ENCODE measurements around the gene ROR1. TPM values are rescaled to one million over a fixed set of nuclear protein-coding genes. Genes with fewer than 3 reads are reported as not detected.

Gene ROR1
- total and polyA plus RNA-seq, 2 donors (not counting 1 experiment from before 2014, with no cell fraction given), result 0.46 to 16.0 TPM

- no peaks in the 10 kb centered on the region for H3K4me1 ChIP-seq (ENCODE audit: control insufficient read depth in 2 of 2, insufficient read depth in 2 of 2, low read length in 2 of 2)
- H3K9me3 ChIP-seq (ENCODE audit: control extremely low read depth in 1 of 3, control insufficient read depth in 2 of 3, insufficient read depth in 1 of 3, low read length in 2 of 3), result peaks cover 0 to 3% (median 0%) of the 10 kb centered on the region in 3 donors
- no peaks in the 10 kb centered on the region for H3K4me1 Mint-ChIP-seq
- H3K27ac ChIP-seq (ENCODE audit: low read length in 2 of 2), result no peak overlapping the region
- H3K27me3 ChIP-seq (replicated peaks in 1 of 4; ENCODE audit: control extremely low read depth in 1 of 4, control insufficient read depth in 3 of 4, insufficient read depth in 4 of 4, low read length in 3 of 4), result peaks cover 0 to 3% (median 0%) of the 10 kb centered on the region in 4 experiments
- H3K4me3 ChIP-seq (ENCODE audit: control extremely low read depth in 1 of 5, extremely low read depth in 1 of 5, insufficient read depth in 1 of 5, low read depth in 2 of 5, low read length in 4 of 5), result no peak overlapping the region
- H3K9me3 Mint-ChIP-seq (ENCODE audit: insufficient read depth), result no peaks in the 10 kb centered on the region
- no peak overlapping the region for H3K9ac ChIP-seq (ENCODE audit: low read length)
- intact Hi-C loops (cut with micrococcal nuclease), result no loop called here
- no peak overlapping the region for H2AFZ ChIP-seq (ENCODE audit: insufficient read depth, low read depth, low read length, poor library complexity, severe bottlenecking)
- H3K4me2 ChIP-seq (replicated peaks; ENCODE audit: low read depth, low read length, poor library complexity, severe bottlenecking), result no peak overlapping the region
- H3K4me3 Mint-ChIP-seq, result no peak overlapping the region
- ChIA-PET POLR2A (no interaction called here), CTCF (interaction anchor here (0.8 to 1.6 kb wide), 3 partner anchors 20 to 121 kb away, joined by 3 read pairs; no protein-coding TSS in a partner anchor)
- 86% methylated on average over 7 of the region's 8 CpGs for WGBS (ENCODE audit: insufficient coverage)
- peaks cover 12% of the 10 kb centered on the region for H3K27me3 Mint-ChIP-seq
- DNase-seq, result no peak
- no peaks in the 10 kb centered on the region for H4K20me1 ChIP-seq (ENCODE audit: control insufficient read depth, insufficient read depth, low read length, poor library complexity, severe bottlenecking)
- no peaks in the 10 kb centered on the region for H3K36me3 ChIP-seq (replicated peaks in 1 of 2; ENCODE audit: control extremely low read depth in 1 of 2, control insufficient read depth in 1 of 2, extremely low read depth in 1 of 2, insufficient read depth in 2 of 2, low read length in 1 of 2)
- no peak for ATAC-seq (ENCODE audit: low read depth)
- TF ChIP-seq EZH2 (IDR thresholded peaks at IDR 0.05; ENCODE audit: borderline replicate concordance, insufficient read depth, low read depth, low read length, poor library complexity, severe bottlenecking) (no peak), CTCF (IDR thresholded peaks at IDR 0.05) (no peak)
- no peaks in the 10 kb centered on the region for H3K79me2 ChIP-seq (ENCODE audit: control insufficient read depth, insufficient read depth, low read length)
- no peak overlapping the region for H3K27ac Mint-ChIP-seq
Observed at GRCh38 chr1:63793741-63794240, 20.0 kb downstream of the ROR1 start.

- CTCF ChIA-PET, result interaction anchor here (1.6 kb wide), 1 partner anchor 121 kb away, joined by 3 read pairs; no protein-coding TSS in a partner anchor
- no peak overlapping the region for H3K27ac Mint-ChIP-seq
- no peak overlapping the region for H2AFZ ChIP-seq (ENCODE audit: insufficient read depth, low read depth, low read length, poor library complexity, severe bottlenecking)
Observed at GRCh38 chr1:63794354-63794753, 20.5 kb downstream of the ROR1 start.

More at GRCh38 chr1:63794354-63794753, 20.5 kb downstream of the ROR1 start:
- H3K4me1 Mint-ChIP-seq, result no peaks in the 10 kb centered on the region
- no peaks in the 10 kb centered on the region for H4K20me1 ChIP-seq (ENCODE audit: control insufficient read depth, insufficient read depth, low read length, poor library complexity, severe bottlenecking)
- H3K27me3 ChIP-seq (replicated peaks in 1 of 4; ENCODE audit: control extremely low read depth in 1 of 4, control insufficient read depth in 3 of 4, insufficient read depth in 4 of 4, low read length in 3 of 4), result peaks cover 0 to 3% (median 0%) of the 10 kb centered on the region in 4 experiments
- TF ChIP-seq CTCF (IDR thresholded peaks at IDR 0.05) (no peak), EZH2 (IDR thresholded peaks at IDR 0.05; ENCODE audit: borderline replicate concordance, insufficient read depth, low read depth, low read length, poor library complexity, severe bottlenecking) (no peak)
- no peak overlapping the region for H3K27ac ChIP-seq (ENCODE audit: low read length in 2 of 2)
- H3K79me2 ChIP-seq (ENCODE audit: control insufficient read depth, insufficient read depth, low read length), result no peaks in the 10 kb centered on the region
- H3K4me1 ChIP-seq (ENCODE audit: control insufficient read depth in 2 of 2, insufficient read depth in 2 of 2, low read length in 2 of 2), result no peaks in the 10 kb centered on the region
- no peak overlapping the region for H3K4me2 ChIP-seq (replicated peaks; ENCODE audit: low read depth, low read length, poor library complexity, severe bottlenecking)
- H3K4me3 ChIP-seq (ENCODE audit: control extremely low read depth in 1 of 5, extremely low read depth in 1 of 5, insufficient read depth in 1 of 5, low read depth in 2 of 5, low read length in 4 of 5), result no peak overlapping the region
- no peaks in the 10 kb centered on the region for H3K9me3 Mint-ChIP-seq (ENCODE audit: insufficient read depth)
- intact Hi-C loops (cut with micrococcal nuclease), result no loop called here
- WGBS (ENCODE audit: insufficient coverage), result 87% methylated on average over 6 of the region's 7 CpGs
- DNase-seq, result no peak
- peaks cover 0 to 3% (median 0%) of the 10 kb centered on the region in 3 donors for H3K9me3 ChIP-seq (ENCODE audit: control extremely low read depth in 1 of 3, control insufficient read depth in 2 of 3, insufficient read depth in 1 of 3, low read length in 2 of 3)
- POLR2A ChIA-PET, result no interaction called here
- peaks cover 10% of the 10 kb centered on the region for H3K27me3 Mint-ChIP-seq
- H3K9ac ChIP-seq (ENCODE audit: low read length), result no peak overlapping the region
- H3K36me3 ChIP-seq (replicated peaks in 1 of 2; ENCODE audit: control extremely low read depth in 1 of 2, control insufficient read depth in 1 of 2, extremely low read depth in 1 of 2, insufficient read depth in 2 of 2, low read length in 1 of 2), result no peaks in the 10 kb centered on the region
- ATAC-seq (ENCODE audit: low read depth), result no peak
- H3K4me3 Mint-ChIP-seq, result no peak overlapping the region
